Renal cortical epithelial cell (primary cell): ENCODE data around the gene CXCL12. TPM values are rescaled to one million over a fixed set of nuclear protein-coding genes. Genes with fewer than 3 reads are reported as not detected.
A peak's percentile ranks its signal among the peaks of the same experiment; 100 is the strongest.

Source experiments
- DNase-seq: peaks from one replicate; pipeline ENCODE4 v3.0.0-alpha.2; 2011; ENCODE audit warnings: low read depth
- total RNA-seq: library from RNA; depleted of rRNA; stranded (reverse); fragments of >200 nt; gene quantifications from 2 replicates; pipeline ENCODE4 v1.2.3, GENCODE V29; 2014

The CXCL12 gene
- total RNA-seq, 1 donor from 2014 or later, result 5.4 TPM

DNA sequence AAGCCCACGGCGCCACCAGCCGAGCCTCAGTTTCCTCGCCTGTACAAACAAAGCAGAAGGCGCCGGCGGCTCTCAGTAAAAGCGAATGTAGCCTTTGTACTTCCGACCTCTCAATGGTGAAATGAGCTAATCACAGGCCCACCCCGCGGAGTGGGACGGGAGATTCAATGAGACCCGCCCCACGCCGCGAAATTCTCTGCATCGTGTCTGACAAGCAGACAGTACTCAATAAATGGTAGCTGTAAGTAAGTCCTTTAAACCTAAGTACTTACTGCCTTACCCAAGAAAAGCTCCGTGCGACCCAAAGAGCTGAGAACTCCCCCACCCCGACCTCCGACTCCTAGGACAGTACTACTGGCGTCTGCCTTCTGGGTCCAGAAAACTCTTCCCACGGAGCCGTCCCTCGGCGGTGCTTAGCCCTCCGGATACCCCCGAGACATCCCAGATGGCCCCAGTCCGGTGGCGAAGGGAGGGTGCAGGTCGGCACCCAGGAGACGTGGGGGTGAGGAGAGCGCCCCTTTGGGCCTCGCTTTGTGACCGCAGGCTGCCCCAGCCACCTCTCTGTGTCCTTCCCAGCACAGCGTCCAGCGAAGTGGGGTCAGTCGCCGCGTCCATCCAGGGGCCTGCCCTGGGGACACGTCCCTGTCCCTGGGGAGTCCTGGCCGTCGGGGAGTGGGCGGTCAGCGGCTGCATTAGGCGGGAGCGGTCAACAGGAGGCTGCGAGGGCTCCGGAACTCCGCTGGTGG lies 972 bp upstream of the CXCL12 start:
- DNase-seq, result no peak

DNA sequence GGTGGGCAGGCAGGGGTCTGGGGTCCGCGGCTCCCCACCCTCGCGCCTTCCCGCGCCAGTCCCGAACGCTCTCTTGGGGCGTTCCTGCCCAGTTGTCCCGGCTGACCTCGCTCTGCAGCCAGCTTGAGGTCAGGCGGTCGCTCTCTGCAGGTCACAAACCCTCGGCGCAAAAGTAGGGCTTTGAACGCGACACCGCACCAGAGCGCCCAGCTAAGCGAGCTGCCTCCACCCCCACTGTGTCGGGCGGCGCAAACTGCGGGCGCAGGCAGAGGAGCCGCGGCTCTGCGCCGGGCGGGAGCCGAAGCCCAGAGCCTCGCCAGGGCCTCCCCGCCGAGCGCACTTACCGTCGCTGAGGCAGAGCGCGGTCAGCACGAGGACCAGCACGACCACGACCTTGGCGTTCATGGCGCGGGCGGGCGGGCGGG lies 284 bp downstream of the CXCL12 start:
- no peak for DNase-seq

DNA sequence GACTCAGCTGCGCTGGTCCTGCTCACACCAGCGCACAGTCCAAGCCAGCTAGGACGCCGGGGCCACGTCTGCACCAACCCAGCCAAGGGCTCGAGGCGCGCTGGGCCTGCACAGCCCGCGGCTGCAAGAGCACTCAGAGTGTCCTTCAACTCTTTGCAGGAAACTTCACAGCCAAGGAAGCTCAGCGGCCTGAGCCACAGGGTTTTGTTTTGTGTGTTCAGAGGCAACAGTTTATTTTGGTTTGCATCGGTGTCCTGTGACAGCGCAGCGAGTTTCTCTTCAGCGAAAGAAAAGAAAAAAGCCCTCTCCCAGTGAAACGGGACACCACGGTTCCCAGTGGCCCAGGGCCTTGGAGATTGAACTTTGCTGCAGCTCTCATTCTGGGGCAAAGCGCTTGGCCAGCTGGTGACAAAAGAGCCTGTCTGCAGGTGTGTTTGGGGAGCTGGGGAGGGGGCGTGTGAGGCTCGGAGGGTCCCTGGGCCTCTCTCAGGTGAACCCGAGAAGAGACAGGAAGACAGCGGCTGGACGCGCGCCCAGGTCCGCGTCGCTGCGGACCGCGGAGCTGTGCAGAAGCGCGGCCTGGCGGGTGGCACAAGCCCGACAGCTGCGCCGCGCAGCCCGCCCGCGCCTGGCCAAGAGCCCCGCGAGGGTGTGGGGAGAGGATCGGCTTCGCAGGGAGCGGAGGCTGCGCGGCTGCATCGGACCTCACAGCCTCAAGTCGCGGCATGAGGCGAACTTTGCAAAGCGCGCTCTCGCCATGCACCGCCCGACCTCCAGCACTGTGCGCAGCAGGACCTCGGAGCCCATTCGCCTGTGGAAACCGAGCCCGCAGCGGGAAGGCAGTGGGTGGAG lies 922 bp downstream of the CXCL12 start:
- DNase-seq, result no peak

DNA sequence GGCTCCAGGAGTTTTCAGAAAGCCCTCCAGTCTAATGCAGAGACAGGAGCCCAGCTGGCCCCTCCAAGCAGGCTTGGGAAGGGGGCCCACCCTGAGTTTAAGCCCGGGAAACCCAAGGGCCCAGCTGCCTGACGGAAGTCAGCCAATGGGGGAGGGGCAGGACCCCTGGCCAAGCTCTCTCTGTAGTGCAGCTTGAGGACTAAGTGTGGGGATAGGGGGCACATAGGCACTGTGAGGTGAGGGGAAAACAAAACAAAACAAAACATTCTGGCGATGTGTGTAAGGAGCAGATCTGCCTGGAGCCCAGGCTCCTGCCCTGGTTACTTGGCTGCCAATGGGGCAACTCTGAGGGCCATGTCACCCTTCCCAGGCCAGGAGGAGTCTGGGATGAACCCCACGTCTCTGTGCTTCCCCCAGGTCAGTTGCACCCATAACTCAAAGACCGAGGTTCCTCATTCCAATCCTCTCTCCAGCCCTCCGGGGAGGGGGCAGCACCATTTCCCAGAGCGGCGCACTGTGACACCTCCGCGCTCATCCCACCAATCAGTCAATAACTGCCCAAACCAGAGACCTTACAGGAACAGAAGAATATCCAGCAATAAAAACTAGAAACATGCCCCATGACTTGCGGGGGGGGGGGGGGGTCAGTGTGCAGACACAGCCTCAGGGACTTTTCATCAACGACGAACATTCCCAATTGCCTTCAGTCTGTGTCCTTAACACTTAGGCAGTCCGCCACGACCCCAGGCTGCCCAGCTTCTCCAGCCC lies 1.7 kb downstream of the CXCL12 start:
- no peak for DNase-seq

DNA sequence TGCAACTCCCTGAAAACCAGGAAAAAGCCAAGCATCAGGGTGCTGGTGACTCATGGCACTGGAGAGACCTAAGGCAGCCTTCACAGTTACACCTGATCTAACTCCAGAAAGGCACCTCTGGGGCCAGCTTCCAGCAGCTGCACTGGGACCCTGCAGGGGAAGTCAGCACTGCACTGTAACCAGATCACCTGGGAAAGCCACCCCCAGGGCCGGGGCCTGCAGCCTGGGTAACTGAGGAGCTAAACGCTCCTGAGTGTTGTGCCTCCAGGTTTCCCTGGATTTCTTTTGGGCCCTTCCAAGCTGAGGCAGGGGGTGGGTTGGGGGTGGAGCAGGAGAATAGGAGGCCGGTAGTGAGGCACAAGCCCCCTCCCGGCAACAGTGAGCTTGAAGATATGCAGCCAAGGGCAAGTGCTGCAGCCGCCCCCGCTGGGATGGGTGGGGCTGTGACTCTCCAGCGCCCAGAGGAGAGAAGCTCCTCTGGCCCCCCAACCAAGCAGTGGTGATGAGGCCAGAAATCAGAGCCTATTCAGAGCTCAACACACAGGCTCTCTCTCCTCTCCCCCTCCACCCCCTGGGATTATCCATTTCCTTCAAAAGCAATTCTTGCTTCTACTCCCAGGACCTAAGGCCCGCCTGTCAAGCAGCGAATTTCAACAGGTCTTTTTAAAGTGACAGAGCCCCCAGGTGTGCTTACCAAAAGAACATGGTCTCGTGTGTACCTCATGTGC lies 2.6 kb downstream of the CXCL12 start:
- DNase-seq, result no peak

DNA sequence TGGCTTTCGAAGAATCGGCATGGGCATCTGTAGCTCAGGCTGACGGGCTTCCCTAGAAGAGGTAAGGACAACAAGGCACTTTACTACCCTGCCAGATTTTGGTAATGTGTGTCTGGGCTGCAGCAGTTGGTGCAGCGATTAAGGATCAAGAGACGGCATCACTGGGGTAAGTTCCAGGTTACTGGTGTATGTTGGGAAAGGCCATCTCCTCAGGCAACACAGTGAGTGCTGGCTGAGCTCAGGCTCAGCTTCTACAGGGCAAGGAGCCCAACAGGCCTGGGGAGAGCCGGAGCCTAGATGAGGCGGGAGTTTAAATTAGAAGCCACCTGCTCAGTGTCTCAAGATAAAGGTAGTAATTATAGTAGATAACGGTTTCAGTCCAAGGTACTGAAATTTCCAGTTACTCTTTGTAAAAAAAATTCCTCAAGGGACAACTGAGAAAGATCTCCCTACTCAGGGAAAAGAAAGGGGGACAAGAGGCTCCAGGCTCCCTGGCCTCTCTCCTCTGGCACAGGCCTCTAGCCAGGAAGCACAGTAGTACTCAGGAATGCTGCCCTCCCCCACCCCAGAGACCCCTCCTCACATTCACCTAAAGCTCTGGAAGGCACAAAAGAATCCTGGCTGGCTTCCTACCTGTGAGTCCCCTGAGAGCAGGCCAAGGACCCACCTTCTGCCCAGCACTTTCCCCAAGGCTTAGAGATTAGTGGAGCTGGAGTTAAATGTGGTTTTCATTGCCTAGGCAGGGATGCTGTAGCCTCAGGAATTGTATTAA lies 3.9 kb downstream of the CXCL12 start:
- no peak for DNase-seq

GRCh38 chr10:44379907-44380306 lies 5.0 kb downstream of the CXCL12 start:
- DNase-seq, result no peak

DNA sequence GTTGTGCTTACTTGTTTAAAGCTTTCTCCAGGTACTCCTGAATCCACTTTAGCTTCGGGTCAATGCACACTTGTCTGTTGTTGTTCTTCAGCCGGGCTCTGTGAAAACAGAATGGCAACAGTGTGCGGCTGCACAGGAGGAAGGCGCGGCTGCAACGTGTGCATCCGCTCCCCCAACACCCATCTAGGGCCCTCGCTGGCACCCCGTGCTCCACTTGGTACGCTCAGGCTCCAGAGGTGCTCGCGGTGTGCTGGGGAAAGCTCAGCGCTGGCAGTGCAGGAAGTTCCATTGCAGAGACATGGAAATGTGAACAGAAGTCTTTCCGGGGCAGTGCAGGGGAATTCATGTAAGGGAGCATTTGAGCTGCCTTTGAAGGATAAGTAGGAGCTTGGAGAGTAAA lies 6.3 kb downstream of the CXCL12 start:
- no peak for DNase-seq

GRCh38 chr10:44377651-44378310 lies 7.1 kb downstream of the CXCL12 start:
- DNase-seq, result no peak

GRCh38 chr10:44376472-44377099 lies 8.3 kb downstream of the CXCL12 start:
- peak; percentile 22 for DNase-seq

- no peak for DNase-seq
These were observed 10.7 kb downstream of the CXCL12 start for GRCh38 chr10:44374155-44374554.

- no peak for DNase-seq
These were observed 11.4 kb downstream of the CXCL12 start for GRCh38 chr10:44373341-44373995.

GRCh38 chr10:44372181-44372580 lies 12.7 kb downstream of the CXCL12 start:
- no peak for DNase-seq

DNA sequence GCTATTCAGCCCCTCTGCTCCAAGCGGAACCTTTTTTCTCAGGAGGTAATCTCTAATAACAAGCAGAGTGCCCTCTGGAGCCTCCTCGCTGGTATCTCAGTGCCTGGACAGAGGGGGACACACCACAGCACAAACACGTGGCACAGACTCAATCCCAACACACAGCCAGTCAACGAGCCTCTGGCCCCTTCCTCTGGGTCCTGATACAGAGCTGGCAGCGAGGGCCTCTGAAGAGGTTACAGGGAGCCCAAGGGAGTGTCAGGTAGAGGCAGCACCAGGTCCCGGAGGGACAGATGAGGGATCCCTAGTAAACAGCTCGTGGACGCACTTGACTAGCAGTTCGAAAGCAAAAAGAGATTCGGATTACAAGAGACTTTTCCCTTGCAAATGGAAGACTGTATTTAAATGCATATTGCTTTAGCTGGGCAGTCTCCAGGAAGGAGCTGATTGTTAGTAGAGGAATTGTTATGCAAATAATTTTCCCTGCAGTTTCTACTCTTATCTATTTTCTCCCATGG lies 14.1 kb downstream of the CXCL12 start:
- no peak for DNase-seq

DNA sequence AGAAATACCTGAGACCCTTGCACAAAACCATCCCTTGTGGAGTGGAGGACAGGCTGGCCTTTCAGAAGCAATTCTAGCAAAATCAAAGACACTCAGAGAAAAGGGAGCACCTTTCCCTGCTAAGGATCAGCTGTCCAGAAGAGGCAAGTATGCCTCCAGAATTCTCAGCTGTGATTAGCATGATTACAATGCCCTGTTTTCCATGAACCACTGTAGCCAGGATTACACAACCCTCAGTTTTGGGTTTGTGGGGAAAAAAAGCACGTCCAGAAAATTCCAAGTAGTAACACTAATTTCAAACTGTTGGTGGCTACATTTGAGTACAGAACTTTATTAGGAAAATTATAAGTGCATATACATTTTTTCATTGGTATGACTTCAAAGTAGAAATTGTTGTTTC lies 15.0 kb downstream of the CXCL12 start:
- no peak for DNase-seq

GRCh38 chr10:44369296-44369695 lies 15.6 kb downstream of the CXCL12 start:
- no peak for DNase-seq

- no peak for DNase-seq
These were observed 16.3 kb downstream of the CXCL12 start for GRCh38 chr10:44368637-44369036.

- no peak for DNase-seq
These were observed 17.8 kb downstream of the CXCL12 start for GRCh38 chr10:44366941-44367630.
